NCI-H510A treated with DMSO at 0.1 percent for 48 hours (cell line): Measurements from ENCODE around the gene SHISAL1.
"Not testable (repeated sequence)": the region's sequence is repeated elsewhere in the genome, so short reads cannot be mapped to it uniquely, and the experiment has no call there.

ENCODE experiments used
- DNase-seq: peaks from one replicate; lab custom pipeline; 2025; lab: John Stamatoyannopoulos, UW

Gene SHISAL1

GRCh38 chr22:44328326-44328725 lies 15.6 kb upstream of the SHISAL1 start:
- DNase-seq, result no peak

- DNase-seq, result no peak
Observed at GRCh38 chr22:44326491-44326885, 13.7 kb upstream of the SHISAL1 start.

- DNase-seq, result no peak
Observed at GRCh38 chr22:44325718-44326490, 13.2 kb upstream of the SHISAL1 start.

GRCh38 chr22:44323140-44323790 lies 10.5 kb upstream of the SHISAL1 start:
- DNase-seq, result not testable (repeated sequence)

- DNase-seq, result no peak
Observed at GRCh38 chr22:44319685-44320084, 6.9 kb upstream of the SHISAL1 start.

- DNase-seq, result no peak
Observed at GRCh38 chr22:44318751-44319150, 6.0 kb upstream of the SHISAL1 start.

- DNase-seq, result no peak
Observed at GRCh38 chr22:44317886-44318637, 5.3 kb upstream of the SHISAL1 start.

GRCh38 chr22:44317123-44317444 lies 4.3 kb upstream of the SHISAL1 start:
- DNase-seq, result no peak

- no peak for DNase-seq
Observed at GRCh38 chr22:44316393-44317122, 3.8 kb upstream of the SHISAL1 start.

GRCh38 chr22:44314425-44315067 lies 1.8 kb upstream of the SHISAL1 start:
- DNase-seq, result no peak

- no peak for DNase-seq
Observed at GRCh38 chr22:44313385-44314006, 745 bp upstream of the SHISAL1 start.

GRCh38 chr22:44311855-44312170 lies 938 bp downstream of the SHISAL1 start:
- DNase-seq, result no peak

GRCh38 chr22:44311104-44311854 lies 1.5 kb downstream of the SHISAL1 start:
- DNase-seq, result no peak

GRCh38 chr22:44309647-44310046 lies 3.1 kb downstream of the SHISAL1 start:
- DNase-seq, result no peak

GRCh38 chr22:44309137-44309536 lies 3.6 kb downstream of the SHISAL1 start:
- no peak for DNase-seq

- DNase-seq, result no peak
Observed at GRCh38 chr22:44307509-44308169, 5.1 kb downstream of the SHISAL1 start.

GRCh38 chr22:44305888-44306287 lies 6.9 kb downstream of the SHISAL1 start:
- DNase-seq, result no peak

- DNase-seq, result no peak
Observed at GRCh38 chr22:44305455-44305854, 7.3 kb downstream of the SHISAL1 start.

GRCh38 chr22:44304911-44305310 lies 7.8 kb downstream of the SHISAL1 start:
- no peak for DNase-seq

GRCh38 chr22:44304354-44304753 lies 8.4 kb downstream of the SHISAL1 start:
- no peak for DNase-seq
